Psoas muscle (tissue), 8 donors: ENCODE measurements around the gene PTPRG. TPM values are rescaled to one million over a fixed set of nuclear protein-coding genes. Genes with fewer than 3 reads are reported as not detected.

Experiments
- ATAC-seq, 4 donors: fragments of 200-7000 bp; cut with Tn5 transposase; one replicate each; pipeline ENCODE4 v1.9.1; 2020; ENCODE audit warnings: moderate library complexity in 3 of 4, mild to moderate bottlenecking in 2 of 4
- DNase-seq, 2 donors: peaks; one replicate each; pipeline ENCODE4 v3.0.0-alpha.2; 2020
- H3K27ac ChIP-seq: fragments of 200-600 bp; one replicate; pipeline ENCODE4 v1.8.0; 2022
- H3K27me3 ChIP-seq, 3 donors: fragments of 200-600 bp in 1 of 3; one replicate each; pipeline versions ENCODE4 v1.6.1 to v1.8.0; 2013 to 2022; ENCODE audit warnings: low read length in 2 of 3, mild to moderate bottlenecking in 2 of 3, moderate library complexity in 1 of 3; ENCODE audit not compliant: insufficient read depth in 3 of 3
- H3K36me3 ChIP-seq, 2 donors: fragments of 200-600 bp in 1 of 2; one replicate each; pipeline versions ENCODE4 v1.6.1 to v1.8.0; 2013 to 2022; ENCODE audit warnings: low read depth in 1 of 2, mild to moderate bottlenecking in 1 of 2, moderate library complexity in 1 of 2; ENCODE audit not compliant: insufficient read depth in 1 of 2
- H3K4me1 ChIP-seq: fragments of 200-600 bp; one replicate; pipeline ENCODE4 v1.8.0; 2022
- H3K4me3 ChIP-seq: fragments of 200-600 bp; one replicate; pipeline ENCODE4 v1.8.0; 2022; ENCODE audit warnings: mild to moderate bottlenecking
- H3K9me3 ChIP-seq: fragments of 200-600 bp; one replicate; pipeline ENCODE4 v1.8.0; 2022
- WGBS, 3 donors: extraction: QIAGEN DNeasy Blood & Tissue Kit; methylation state at CpG; one replicate each; pipeline versions ENCODE4 v1.1.6 to v1.1.7; 2013; 5-methylcytosine and 5-hydroxymethylcytosine counted together
- intact Hi-C, 2 donors: fragments of 100-400 bp; cut with DNase I; formaldehyde crosslinking; loops; one replicate each; pipeline versions ENCODE4 v1.11.0 to v1.14.2; 2022
- polyA plus RNA-seq, 3 donors: library from polyadenylated mRNA; stranded (reverse); fragments of 200-250 nt; gene quantifications; one replicate each; pipeline ENCODE4 v1.2.3, GENCODE V29; 2013
- total RNA-seq, 4 donors: library from RNA; stranded (reverse); fragmentation: NEBNext Ultra II Directional in 2 of 4; extraction: Animal tissue kit (Norgen Biotek cat#: 25700) in 2 of 4; gene quantifications; one replicate each; pipeline versions ENCODE4 v1.2.1 to v1.2.4, GENCODE V29; 2021 to 2023
- TF ChIP-seq, protein P1 (sequence below): fragments of 200-600 bp; IDR thresholded peaks from one replicate; pipeline ENCODE4 v1.8.0; 2022; ENCODE audit warnings: antibody characterized with exemption
- donor health status: healthy with polysubstance abuse.
- donor health status: DM: no; HTN: no; CAD: no; lungs with moderate emphysema.
- donor health status: Bipolar disorder and iron deficiency.
- donor health status: healthy.
- donor health status: DM: yes; HTN: yes; CAD: no.
- donor health status: DM: no; HTN: no; CAD: no.
- donor health status: DM: no; HTN: no; CAD: no.
- donor health status: DM: yes; HTN: yes; CAD: no.

The PTPRG gene
- total and polyA plus RNA-seq, 7 donors = 4.5 to 29.5 (median 12.6) TPM

DNA sequence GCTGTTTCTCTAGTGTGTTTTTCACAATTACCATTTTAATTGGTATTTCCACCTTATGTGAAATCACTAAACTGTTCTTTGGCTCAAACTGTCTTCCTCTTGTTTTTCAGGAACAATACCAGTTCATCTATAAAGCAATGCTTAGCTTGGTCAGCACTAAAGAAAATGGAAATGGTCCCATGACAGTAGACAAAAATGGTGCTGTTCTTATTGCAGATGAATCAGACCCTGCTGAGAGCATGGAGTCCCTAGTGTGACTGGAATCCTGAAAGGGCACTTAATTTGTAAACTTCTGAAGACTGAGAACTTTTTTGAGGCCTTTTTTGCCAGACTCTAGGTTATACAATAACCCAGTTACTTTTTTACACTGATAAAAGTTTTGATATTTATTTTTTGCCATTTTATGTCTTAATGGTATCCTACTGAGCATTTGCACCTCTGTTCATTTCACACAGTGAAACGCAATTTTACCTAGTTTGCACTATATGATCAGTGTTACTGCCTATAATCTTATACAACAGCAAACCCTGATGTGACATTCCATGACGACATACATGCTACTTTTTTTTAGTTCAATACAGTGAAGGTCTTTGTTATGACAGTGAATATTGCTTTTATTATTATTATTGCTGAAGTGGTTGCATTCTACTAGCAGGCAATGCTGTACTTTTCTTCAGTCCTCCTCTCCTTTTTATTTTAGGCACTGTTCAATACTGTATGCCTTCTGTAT is 731.8 kb downstream of the PTPRG start:
- intact Hi-C loops = no loop called here
- DNase-seq (no peak), ATAC-seq (no peak)
- no peaks in the 10 kb centered on the region for H3K4me1 ChIP-seq
- TF ChIP-seq, protein P1, sequence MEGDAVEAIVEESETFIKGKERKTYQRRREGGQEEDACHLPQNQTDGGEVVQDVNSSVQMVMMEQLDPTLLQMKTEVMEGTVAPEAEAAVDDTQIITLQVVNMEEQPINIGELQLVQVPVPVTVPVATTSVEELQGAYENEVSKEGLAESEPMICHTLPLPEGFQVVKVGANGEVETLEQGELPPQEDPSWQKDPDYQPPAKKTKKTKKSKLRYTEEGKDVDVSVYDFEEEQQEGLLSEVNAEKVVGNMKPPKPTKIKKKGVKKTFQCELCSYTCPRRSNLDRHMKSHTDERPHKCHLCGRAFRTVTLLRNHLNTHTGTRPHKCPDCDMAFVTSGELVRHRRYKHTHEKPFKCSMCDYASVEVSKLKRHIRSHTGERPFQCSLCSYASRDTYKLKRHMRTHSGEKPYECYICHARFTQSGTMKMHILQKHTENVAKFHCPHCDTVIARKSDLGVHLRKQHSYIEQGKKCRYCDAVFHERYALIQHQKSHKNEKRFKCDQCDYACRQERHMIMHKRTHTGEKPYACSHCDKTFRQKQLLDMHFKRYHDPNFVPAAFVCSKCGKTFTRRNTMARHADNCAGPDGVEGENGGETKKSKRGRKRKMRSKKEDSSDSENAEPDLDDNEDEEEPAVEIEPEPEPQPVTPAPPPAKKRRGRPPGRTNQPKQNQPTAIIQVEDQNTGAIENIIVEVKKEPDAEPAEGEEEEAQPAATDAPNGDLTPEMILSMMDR = no peak
- no peak overlapping the region for H3K4me3 ChIP-seq
- peaks cover 3 to 46% of the 10 kb centered on the region in 2 donors for H3K36me3 ChIP-seq
- H3K9me3 ChIP-seq = no peaks in the 10 kb centered on the region
- WGBS, 3 donors = 88 to 97% (median 93%) methylated on average over 2 of the region's 2 CpGs
- no peak overlapping the region for H3K27ac ChIP-seq
- H3K27me3 ChIP-seq = no peaks in the 10 kb centered on the region

DNA sequence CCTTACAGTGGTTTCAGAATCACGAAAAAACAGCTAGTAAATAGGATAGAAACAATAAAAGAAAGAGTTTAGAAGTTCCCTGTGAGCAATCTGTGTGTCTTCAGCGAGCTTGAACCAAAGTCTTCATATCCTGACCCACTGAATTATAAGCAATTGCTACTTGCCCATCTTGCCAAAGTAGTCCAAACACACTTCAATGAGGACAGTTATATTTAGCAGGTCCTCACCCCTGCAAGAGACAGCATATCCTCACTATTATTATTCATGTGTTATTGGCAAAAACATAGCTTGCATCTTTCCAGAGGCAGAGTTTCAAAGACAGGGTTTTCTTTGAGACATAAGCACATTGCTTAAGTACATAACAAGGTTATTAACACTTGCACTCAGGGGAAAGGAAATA is 734.2 kb downstream of the PTPRG start:
- Histone ChIP-seq H3K36me3 (peaks cover 3 to 37% of the 10 kb centered on the region in 2 donors), H3K4me1 (no peaks in the 10 kb centered on the region), H3K27me3 (no peaks in the 10 kb centered on the region), H3K27ac (no peak overlapping the region), H3K4me3 (no peak overlapping the region), H3K9me3 (no peaks in the 10 kb centered on the region)
- DNase-seq = no peak
- intact Hi-C loops = no loop called here
- TF ChIP-seq, protein P1 = no peak
- WGBS, 3 donors = 80 to 91% (median 80%) methylated on average over 2 of the region's 2 CpGs
- ATAC-seq = no peak

DNA sequence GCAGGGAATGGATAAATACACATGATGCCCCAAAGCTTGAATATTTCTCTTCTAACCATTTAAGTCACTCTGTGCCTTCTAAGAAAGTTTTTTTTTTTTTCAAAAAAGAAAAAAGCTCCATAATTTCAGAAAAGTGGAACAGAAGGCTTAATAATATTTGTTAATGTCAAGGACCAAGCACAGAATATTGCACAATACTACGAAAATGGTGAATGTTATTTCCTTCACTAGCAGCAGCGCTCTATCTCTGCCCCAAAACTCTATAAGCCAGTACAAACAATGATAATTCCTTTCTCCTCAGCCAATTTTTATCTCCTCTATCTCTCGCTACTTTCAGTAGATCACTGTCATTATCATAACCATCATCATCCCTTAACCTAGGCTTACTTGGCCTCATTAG is 739.2 kb downstream of the PTPRG start:
- no peak for DNase-seq
- Histone ChIP-seq H3K27ac (no peak overlapping the region), H3K27me3 (no peaks in the 10 kb centered on the region), H3K36me3 (peaks cover 0 to 6% of the 10 kb centered on the region in 2 donors), H3K4me1 (no peaks in the 10 kb centered on the region), H3K9me3 (peaks cover 12% of the 10 kb centered on the region), H3K4me3 (no peak overlapping the region)
- WGBS, 3 donors = 93 to 98% (median 96%) methylated on average over 3 of the region's 3 CpGs
- TF ChIP-seq, protein P1 = no peak
- ATAC-seq = no peak
- intact Hi-C loops = no loop called here

DNA sequence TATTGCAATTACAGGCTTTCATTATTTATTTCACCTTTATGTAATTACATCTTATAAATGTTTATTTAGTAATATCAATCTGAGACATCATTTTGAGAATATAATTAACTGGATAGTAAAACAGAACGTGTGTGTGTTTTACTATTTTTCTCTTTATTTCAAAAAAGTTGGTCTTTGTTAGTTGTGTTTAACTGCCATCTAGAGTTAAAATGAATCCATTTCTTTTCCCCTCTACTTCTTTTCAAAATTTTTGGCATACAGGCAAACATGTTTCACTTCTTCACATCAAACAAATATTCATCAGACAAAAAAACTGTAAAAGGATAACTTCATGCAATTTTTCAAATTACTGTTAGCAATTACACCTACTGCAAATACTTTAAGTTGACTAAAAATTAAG is 750.8 kb downstream of the PTPRG start:
- H3K9me3 ChIP-seq = no peaks in the 10 kb centered on the region
- intact Hi-C loops = no loop called here
- H3K4me1 ChIP-seq = no peaks in the 10 kb centered on the region
- TF ChIP-seq, protein P1 = no peak
- no peak overlapping the region for H3K4me3 ChIP-seq
- no peak overlapping the region for H3K27ac ChIP-seq
- peaks cover 0 to 14% (median 0%) of the 10 kb centered on the region in 3 donors for H3K27me3 ChIP-seq
- 21 to 45% (median 30%) methylated on average over 1 of the region's 1 CpG for WGBS, 3 donors
- H3K36me3 ChIP-seq = no peaks in the 10 kb centered on the region
- no peak for ATAC-seq
- DNase-seq = no peak

DNA sequence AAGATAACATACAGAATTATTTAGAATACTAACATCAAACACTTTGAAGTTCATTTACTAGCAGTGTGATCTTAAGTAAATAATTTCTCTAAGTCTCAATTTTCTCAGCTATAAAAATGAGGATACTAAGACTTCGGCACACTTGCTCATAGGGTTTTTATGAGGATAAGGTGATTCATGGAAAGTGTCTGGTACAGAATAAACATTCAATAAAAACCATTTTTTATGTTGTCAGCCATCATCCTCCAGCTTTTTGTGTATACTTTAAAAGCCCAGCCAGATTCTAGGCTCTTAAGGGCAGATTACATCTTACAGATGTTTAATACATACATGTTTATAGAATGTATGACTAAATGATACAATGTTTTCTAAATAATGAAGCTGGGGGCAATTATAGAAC is 755.2 kb downstream of the PTPRG start:
- DNase-seq (no peak), ATAC-seq (no peak)
- no peak overlapping the region for H3K4me3 ChIP-seq
- no peak overlapping the region for H3K27ac ChIP-seq
- peaks cover 0 to 32% (median 0%) of the 10 kb centered on the region in 3 donors for H3K27me3 ChIP-seq
- no peaks in the 10 kb centered on the region for H3K9me3 ChIP-seq
- no peaks in the 10 kb centered on the region for H3K4me1 ChIP-seq
- TF ChIP-seq, protein P1 = no peak
- intact Hi-C loops = no loop called here
- H3K36me3 ChIP-seq = no peaks in the 10 kb centered on the region
- WGBS, 3 donors = 77 to 81% (median 81%) methylated on average over 1 of the region's 1 CpG
